WTC11 (cell line): ENCODE data around the gene HNRNPLL. TPM values are rescaled to one million over a fixed set of nuclear protein-coding genes. Genes with fewer than 3 reads are reported as not detected.

ENCODE experiments used
- ATAC-seq: fragments of 200-7000 bp; cut with Tn5 transposase; 2 replicates; pipeline ENCODE4 v1.10.0; 2021; ENCODE audit warnings: mild to moderate bottlenecking, moderate library complexity
- CTCF ChIA-PET: fragments of 300-600 bp; sonication (Branson Sonifier 250); formaldehyde crosslinking; loops from one replicate; lab custom pipeline; 2021; ENCODE audit warnings: antibody characterized with exemption; lab: Charles Lee
- POLR2A ChIA-PET: fragments of 350-600 bp; sonication (Branson Sonifier 250); formaldehyde crosslinking; loops from one replicate; lab custom pipeline; 2021; ENCODE audit warnings: antibody characterized with exemption; lab: Charles Lee
- DNase-seq: peaks from one replicate; pipeline ENCODE4 v3.0.0; 2021; ENCODE audit warnings: low spot score
- H3K27ac Mint-ChIP-seq: 2 replicates; pipeline ENCODE4 v1.8.0; 2021; ENCODE audit warnings: mixed read lengths
- H3K27me3 Mint-ChIP-seq: 2 replicates; pipeline ENCODE4 v1.8.0; 2021; ENCODE audit warnings: low read depth, mild to moderate bottlenecking, moderate library complexity, mixed read lengths
- H3K36me3 Mint-ChIP-seq: 2 replicates; pipeline ENCODE4 v1.8.0; 2021; ENCODE audit warnings: mixed read lengths
- H3K4me1 Mint-ChIP-seq: 2 replicates; pipeline ENCODE4 v1.8.0; 2022; ENCODE audit warnings: mixed read lengths
- H3K4me3 Mint-ChIP-seq: 2 replicates; pipeline ENCODE4 v1.8.0; 2021; ENCODE audit warnings: mild to moderate bottlenecking, moderate library complexity, mixed read lengths
- H3K9me3 Mint-ChIP-seq: 2 replicates; pipeline ENCODE4 v1.8.0; 2021; ENCODE audit warnings: mixed read lengths
- ATF1 ChIP-seq: sonication (generic); formaldehyde crosslinking; IDR thresholded peaks from 2 replicates; pipeline ENCODE4 v1.8.1; 2023; ENCODE audit warnings: mild to moderate bottlenecking, moderate library complexity, missing genetic modification reagents
- CBFB ChIP-seq: sonication (generic); formaldehyde crosslinking; IDR thresholded peaks from 2 replicates; pipeline ENCODE4 v1.8.1; 2022; ENCODE audit warnings: mild to moderate bottlenecking, low read depth, missing genetic modification reagents
- EMX1 ChIP-seq: fragments of 250-450 bp; sonication (Bioruptor Pico); IDR thresholded peaks from 2 replicates; pipeline ENCODE4 v1.8.0; 2021; ENCODE audit warnings: mild to moderate bottlenecking
- GRHL2 ChIP-seq: fragments of 250-450 bp; sonication (Bioruptor Pico); IDR thresholded peaks from 2 replicates; pipeline ENCODE4 v1.8.0; 2022; ENCODE audit warnings: mild to moderate bottlenecking, moderate library complexity; ENCODE audit not compliant: insufficient replicate concordance, severe bottlenecking
- GTF2I ChIP-seq: fragments of 250-450 bp; sonication (Bioruptor Pico); conservative IDR thresholded peaks from 2 replicates; pipeline ENCODE4 v1.4.0; 2021; ENCODE audit warnings: mild to moderate bottlenecking
- IRF2 ChIP-seq: sonication (generic); formaldehyde crosslinking; IDR thresholded peaks from 2 replicates; pipeline ENCODE4 v1.8.0; 2022; ENCODE audit warnings: low read depth, missing genetic modification reagents, borderline replicate concordance
- JAZF1 ChIP-seq: fragments of 250-450 bp; sonication (Bioruptor Pico); IDR thresholded peaks from 2 replicates; pipeline ENCODE4 v1.9.0; 2021; ENCODE audit warnings: moderate library complexity, mild to moderate bottlenecking, inconsistent platforms
- JUN ChIP-seq: sonication (generic); formaldehyde crosslinking; IDR thresholded peaks from 2 replicates; pipeline ENCODE4 v1.8.0; 2023; ENCODE audit warnings: mild to moderate bottlenecking, missing genetic modification reagents
- MYBL2 ChIP-seq: sonication (generic); formaldehyde crosslinking; IDR thresholded peaks from 2 replicates; pipeline ENCODE4 v1.8.1; 2023; ENCODE audit warnings: mild to moderate bottlenecking, moderate library complexity, missing genetic modification reagents
- NR2C2 ChIP-seq: sonication (generic); formaldehyde crosslinking; IDR thresholded peaks from 2 replicates; pipeline ENCODE4 v1.8.0; 2022; ENCODE audit warnings: mild to moderate bottlenecking, missing genetic modification reagents
- NR3C1 ChIP-seq: sonication (generic); formaldehyde crosslinking; conservative IDR thresholded peaks from 2 replicates; pipeline ENCODE4 v1.8.1; 2023; ENCODE audit warnings: low read depth, mild to moderate bottlenecking, missing genetic modification reagents
- SMAD3 ChIP-seq: sonication (generic); formaldehyde crosslinking; IDR thresholded peaks from 2 replicates; pipeline ENCODE4 v1.8.0; 2022; ENCODE audit warnings: missing genetic modification reagents, mild to moderate bottlenecking, borderline replicate concordance
- TP53 ChIP-seq: sonication (generic); formaldehyde crosslinking; IDR thresholded peaks from 2 replicates; pipeline ENCODE4 v1.8.1; 2023; ENCODE audit warnings: mild to moderate bottlenecking, missing genetic modification reagents
- ZBTB21 ChIP-seq: sonication (generic); formaldehyde crosslinking; IDR thresholded peaks from 2 replicates; pipeline ENCODE4 v1.8.1; 2023; ENCODE audit warnings: mild to moderate bottlenecking, missing genetic modification reagents, borderline replicate concordance
- ZNF121 ChIP-seq: sonication (generic); formaldehyde crosslinking; IDR thresholded peaks from 2 replicates; pipeline ENCODE4 v1.8.0; 2023; ENCODE audit warnings: missing genetic modification reagents
- ZNF232 ChIP-seq: sonication (generic); formaldehyde crosslinking; IDR thresholded peaks from 2 replicates; pipeline ENCODE4 v1.8.0; 2022; ENCODE audit warnings: mild to moderate bottlenecking, missing genetic modification reagents
- ZNF396 ChIP-seq: fragments of 250-450 bp; sonication (Bioruptor Pico); IDR thresholded peaks from 2 replicates; pipeline ENCODE4 v1.8.0; 2021; ENCODE audit warnings: mild to moderate bottlenecking, moderate library complexity, borderline replicate concordance
- ZNF416 ChIP-seq: fragments of 250-450 bp; sonication (Bioruptor Pico); IDR thresholded peaks from 2 replicates; pipeline ENCODE4 v1.9.0; 2021; ENCODE audit warnings: mild to moderate bottlenecking, inconsistent platforms
- ZNF671 ChIP-seq: fragments of 250-450 bp; sonication (Bioruptor Pico); IDR thresholded peaks from 2 replicates; pipeline ENCODE4 v1.8.0; 2021; ENCODE audit warnings: mild to moderate bottlenecking
- total RNA-seq: library from RNA; stranded (reverse); gene quantifications from 3 replicates; pipeline ENCODE4 v1.2.3, GENCODE V29; 2021
- TF ChIP-seq, protein P1 (sequence below): sonication (generic); formaldehyde crosslinking; IDR thresholded peaks from 2 replicates; pipeline ENCODE4 v1.8.1; 2023; ENCODE audit warnings: mild to moderate bottlenecking, missing genetic modification reagents, borderline replicate concordance
- TF ChIP-seq, protein P2 (sequence below): sonication (generic); formaldehyde crosslinking; IDR thresholded peaks from 2 replicates; pipeline ENCODE4 v1.8.0; 2022; ENCODE audit warnings: missing genetic modification reagents
- TF ChIP-seq, protein P3 (sequence below): fragments of 250-450 bp; sonication (Bioruptor Pico); conservative IDR thresholded peaks from 2 replicates; pipeline ENCODE4 v1.9.0; 2021; ENCODE audit warnings: mild to moderate bottlenecking
- TF ChIP-seq, protein P4 (sequence below): sonication (generic); formaldehyde crosslinking; IDR thresholded peaks from 2 replicates; pipeline ENCODE4 v1.8.0; 2022; ENCODE audit warnings: mild to moderate bottlenecking, missing genetic modification reagents
- TF ChIP-seq, protein P5 (sequence below): sonication (generic); formaldehyde crosslinking; IDR thresholded peaks from 2 replicates; pipeline ENCODE4 v1.8.1; 2022; ENCODE audit warnings: missing genetic modification reagents, borderline replicate concordance

HNRNPLL gene
- total RNA-seq, 1 experiment from 2014 or later: 65.3 TPM

DNA sequence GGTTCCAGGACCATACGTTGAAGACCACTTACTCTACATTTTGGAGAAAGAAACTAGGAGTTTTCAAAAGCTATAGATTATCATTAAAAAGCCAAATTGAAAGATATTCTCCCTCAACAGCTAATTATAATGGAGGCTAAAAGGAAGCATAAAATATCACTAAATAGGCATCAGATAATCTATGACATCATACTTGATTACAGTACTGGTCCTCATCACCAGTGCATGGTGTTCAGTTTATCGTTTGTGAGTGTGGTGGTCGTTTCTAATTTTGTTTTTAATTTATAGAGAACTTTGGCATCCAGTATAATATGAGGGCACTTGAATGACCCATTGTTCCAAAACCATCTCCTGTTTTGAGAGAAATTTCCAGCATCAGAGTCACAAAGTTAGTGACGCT is 80.9 kb downstream of the HNRNPLL start:
- TF ChIP-seq, protein P1, sequence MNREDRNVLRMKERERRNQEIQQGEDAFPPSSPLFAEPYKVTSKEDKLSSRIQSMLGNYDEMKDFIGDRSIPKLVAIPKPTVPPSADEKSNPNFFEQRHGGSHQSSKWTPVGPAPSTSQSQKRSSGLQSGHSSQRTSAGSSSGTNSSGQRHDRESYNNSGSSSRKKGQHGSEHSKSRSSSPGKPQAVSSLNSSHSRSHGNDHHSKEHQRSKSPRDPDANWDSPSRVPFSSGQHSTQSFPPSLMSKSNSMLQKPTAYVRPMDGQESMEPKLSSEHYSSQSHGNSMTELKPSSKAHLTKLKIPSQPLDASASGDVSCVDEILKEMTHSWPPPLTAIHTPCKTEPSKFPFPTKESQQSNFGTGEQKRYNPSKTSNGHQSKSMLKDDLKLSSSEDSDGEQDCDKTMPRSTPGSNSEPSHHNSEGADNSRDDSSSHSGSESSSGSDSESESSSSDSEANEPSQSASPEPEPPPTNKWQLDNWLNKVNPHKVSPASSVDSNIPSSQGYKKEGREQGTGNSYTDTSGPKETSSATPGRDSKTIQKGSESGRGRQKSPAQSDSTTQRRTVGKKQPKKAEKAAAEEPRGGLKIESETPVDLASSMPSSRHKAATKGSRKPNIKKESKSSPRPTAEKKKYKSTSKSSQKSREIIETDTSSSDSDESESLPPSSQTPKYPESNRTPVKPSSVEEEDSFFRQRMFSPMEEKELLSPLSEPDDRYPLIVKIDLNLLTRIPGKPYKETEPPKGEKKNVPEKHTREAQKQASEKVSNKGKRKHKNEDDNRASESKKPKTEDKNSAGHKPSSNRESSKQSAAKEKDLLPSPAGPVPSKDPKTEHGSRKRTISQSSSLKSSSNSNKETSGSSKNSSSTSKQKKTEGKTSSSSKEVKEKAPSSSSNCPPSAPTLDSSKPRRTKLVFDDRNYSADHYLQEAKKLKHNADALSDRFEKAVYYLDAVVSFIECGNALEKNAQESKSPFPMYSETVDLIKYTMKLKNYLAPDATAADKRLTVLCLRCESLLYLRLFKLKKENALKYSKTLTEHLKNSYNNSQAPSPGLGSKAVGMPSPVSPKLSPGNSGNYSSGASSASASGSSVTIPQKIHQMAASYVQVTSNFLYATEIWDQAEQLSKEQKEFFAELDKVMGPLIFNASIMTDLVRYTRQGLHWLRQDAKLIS (CRISPR knock-in tag): no peak
- no peak for TF ChIP-seq ZBTB21 (CRISPR knock-in tag)
- no peak for TF ChIP-seq JAZF1
- TF ChIP-seq EMX1 (CRISPR knock-in tag): no peak
- no peak for TF ChIP-seq ZNF121
- no peak for TF ChIP-seq NR2C2 (CRISPR knock-in tag)
- TF ChIP-seq, protein P2, sequence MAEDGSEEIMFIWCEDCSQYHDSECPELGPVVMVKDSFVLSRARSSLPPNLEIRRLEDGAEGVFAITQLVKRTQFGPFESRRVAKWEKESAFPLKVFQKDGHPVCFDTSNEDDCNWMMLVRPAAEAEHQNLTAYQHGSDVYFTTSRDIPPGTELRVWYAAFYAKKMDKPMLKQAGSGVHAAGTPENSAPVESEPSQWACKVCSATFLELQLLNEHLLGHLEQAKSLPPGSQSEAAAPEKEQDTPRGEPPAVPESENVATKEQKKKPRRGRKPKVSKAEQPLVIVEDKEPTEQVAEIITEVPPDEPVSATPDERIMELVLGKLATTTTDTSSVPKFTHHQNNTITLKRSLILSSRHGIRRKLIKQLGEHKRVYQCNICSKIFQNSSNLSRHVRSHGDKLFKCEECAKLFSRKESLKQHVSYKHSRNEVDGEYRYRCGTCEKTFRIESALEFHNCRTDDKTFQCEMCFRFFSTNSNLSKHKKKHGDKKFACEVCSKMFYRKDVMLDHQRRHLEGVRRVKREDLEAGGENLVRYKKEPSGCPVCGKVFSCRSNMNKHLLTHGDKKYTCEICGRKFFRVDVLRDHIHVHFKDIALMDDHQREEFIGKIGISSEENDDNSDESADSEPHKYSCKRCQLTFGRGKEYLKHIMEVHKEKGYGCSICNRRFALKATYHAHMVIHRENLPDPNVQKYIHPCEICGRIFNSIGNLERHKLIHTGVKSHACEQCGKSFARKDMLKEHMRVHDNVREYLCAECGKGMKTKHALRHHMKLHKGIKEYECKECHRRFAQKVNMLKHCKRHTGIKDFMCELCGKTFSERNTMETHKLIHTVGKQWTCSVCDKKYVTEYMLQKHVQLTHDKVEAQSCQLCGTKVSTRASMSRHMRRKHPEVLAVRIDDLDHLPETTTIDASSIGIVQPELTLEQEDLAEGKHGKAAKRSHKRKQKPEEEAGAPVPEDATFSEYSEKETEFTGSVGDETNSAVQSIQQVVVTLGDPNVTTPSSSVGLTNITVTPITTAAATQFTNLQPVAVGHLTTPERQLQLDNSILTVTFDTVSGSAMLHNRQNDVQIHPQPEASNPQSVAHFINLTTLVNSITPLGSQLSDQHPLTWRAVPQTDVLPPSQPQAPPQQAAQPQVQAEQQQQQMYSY (CRISPR knock-in tag): no peak
- no peak for TF ChIP-seq SMAD3 (CRISPR knock-in tag)
- TF ChIP-seq JUN (CRISPR knock-in tag): no peak
- TF ChIP-seq, all 79 proteins: peak for 0
- Mint-ChIP-seq H3K4me1 (peaks cover 24% of the 10 kb centered on the region), H3K9me3 (no peaks in the 10 kb centered on the region), H3K36me3 (no peaks in the 10 kb centered on the region), H3K27me3 (peaks cover 7% of the 10 kb centered on the region), H3K27ac (no peak overlapping the region), H3K4me3 (no peak overlapping the region)
- CTCF ChIA-PET: interaction anchor here (0.6 to 6.1 kb wide), 5 partner anchors 13 to 445 kb away, joined by 3 to 24 read pairs (median 4); no protein-coding TSS in a partner anchor
- ATAC-seq: no peak
- POLR2A ChIA-PET: no interaction called here
- no peak for DNase-seq

DNA sequence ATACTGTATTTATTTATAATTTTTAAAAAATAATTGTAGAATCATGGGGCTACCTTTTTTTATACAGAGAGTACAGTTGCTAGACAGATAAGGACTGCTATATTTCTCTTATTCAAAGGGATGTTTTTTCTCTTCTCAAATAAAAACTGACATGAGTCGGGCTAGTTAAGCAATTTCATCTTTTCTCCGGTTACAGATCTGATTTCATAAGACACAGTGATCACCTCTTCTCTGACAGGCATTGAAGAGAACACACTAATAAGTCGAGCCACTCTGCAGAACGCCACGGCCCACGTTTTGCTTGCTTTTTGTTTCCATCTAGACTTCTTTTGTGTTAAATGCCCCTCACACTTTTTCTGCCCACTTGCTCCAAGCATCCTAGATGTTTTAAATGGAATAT is 85.4 kb downstream of the HNRNPLL start:
- H3K27me3 Mint-ChIP-seq: no peaks in the 10 kb centered on the region
- H3K4me1 Mint-ChIP-seq: peaks cover 15% of the 10 kb centered on the region
- DNase-seq (no peak), ATAC-seq (no peak)
- H3K9me3 Mint-ChIP-seq: peaks cover 7% of the 10 kb centered on the region
- no peaks in the 10 kb centered on the region for H3K36me3 Mint-ChIP-seq
- CTCF ChIA-PET: no interaction called here
- H3K27ac Mint-ChIP-seq: no peak overlapping the region
- POLR2A ChIA-PET: no interaction called here
- TF ChIP-seq ZNF396 (CRISPR knock-in tag): no peak
- TF ChIP-seq, protein P3, sequence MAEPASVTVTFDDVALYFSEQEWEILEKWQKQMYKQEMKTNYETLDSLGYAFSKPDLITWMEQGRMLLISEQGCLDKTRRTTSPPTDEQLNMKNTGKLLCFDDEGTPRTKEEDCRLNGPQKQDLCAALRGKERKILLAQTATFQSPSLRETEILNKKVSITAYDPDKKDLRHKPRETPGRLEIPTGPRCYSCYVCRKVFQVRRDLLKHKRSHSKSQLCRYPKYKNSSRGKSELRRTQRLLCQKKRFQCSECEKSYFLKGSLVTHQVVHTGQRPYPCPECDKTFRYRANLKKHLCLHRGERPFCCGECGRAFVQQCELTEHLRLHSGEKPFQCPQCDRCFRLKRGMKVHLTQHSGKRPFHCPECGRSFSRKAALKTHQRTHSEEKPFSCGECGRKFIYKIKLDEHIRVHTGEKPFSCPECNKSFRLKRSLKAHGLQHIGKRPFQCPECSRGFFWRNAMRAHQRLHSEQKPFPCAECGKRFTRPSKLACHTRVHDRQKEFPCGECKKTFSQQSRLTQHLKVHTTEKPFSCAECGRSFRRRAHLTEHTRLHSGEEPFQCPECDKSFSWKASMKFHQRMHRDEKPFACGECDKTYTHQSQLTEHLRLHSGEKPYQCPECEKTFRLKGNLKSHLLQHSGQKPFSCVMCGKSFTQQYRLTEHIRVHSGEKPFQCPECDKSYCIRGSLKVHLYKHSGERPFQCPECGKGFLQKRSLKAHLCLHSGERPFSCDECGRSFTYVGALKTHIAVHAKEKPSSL (CRISPR knock-in tag): no peak
- no peak for TF ChIP-seq MYBL2 (CRISPR knock-in tag)
- no peak for TF ChIP-seq ZBTB21 (CRISPR knock-in tag)
- TF ChIP-seq, protein P4, sequence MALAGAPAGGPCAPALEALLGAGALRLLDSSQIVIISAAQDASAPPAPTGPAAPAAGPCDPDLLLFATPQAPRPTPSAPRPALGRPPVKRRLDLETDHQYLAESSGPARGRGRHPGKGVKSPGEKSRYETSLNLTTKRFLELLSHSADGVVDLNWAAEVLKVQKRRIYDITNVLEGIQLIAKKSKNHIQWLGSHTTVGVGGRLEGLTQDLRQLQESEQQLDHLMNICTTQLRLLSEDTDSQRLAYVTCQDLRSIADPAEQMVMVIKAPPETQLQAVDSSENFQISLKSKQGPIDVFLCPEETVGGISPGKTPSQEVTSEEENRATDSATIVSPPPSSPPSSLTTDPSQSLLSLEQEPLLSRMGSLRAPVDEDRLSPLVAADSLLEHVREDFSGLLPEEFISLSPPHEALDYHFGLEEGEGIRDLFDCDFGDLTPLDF (CRISPR knock-in tag): no peak
- no peak for TF ChIP-seq GTF2I (CRISPR knock-in tag)
- TF ChIP-seq ZNF416 (CRISPR knock-in tag): no peak
- TF ChIP-seq, protein P5, sequence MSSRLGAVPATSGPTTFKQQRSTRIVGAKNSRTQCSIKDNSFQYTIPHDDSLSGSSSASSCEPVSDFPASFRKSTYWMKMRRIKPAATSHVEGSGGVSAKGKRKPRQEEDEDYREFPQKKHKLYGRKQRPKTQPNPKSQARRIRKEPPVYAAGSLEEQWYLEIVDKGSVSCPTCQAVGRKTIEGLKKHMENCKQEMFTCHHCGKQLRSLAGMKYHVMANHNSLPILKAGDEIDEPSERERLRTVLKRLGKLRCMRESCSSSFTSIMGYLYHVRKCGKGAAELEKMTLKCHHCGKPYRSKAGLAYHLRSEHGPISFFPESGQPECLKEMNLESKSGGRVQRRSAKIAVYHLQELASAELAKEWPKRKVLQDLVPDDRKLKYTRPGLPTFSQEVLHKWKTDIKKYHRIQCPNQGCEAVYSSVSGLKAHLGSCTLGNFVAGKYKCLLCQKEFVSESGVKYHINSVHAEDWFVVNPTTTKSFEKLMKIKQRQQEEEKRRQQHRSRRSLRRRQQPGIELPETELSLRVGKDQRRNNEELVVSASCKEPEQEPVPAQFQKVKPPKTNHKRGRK (CRISPR knock-in tag): no peak
- no peak for TF ChIP-seq ATF1 (CRISPR knock-in tag)
- TF ChIP-seq IRF2 (CRISPR knock-in tag): no peak
- no peak for TF ChIP-seq GRHL2
- TF ChIP-seq ZNF232 (CRISPR knock-in tag): no peak
- no peak for TF ChIP-seq TP53 (CRISPR knock-in tag)
- no peak for TF ChIP-seq ZNF671 (CRISPR knock-in tag)
- no peak for TF ChIP-seq NR3C1 (CRISPR knock-in tag)
- no peak for TF ChIP-seq CBFB (CRISPR knock-in tag)
- TF ChIP-seq, all 79 proteins: peak for 0
- H3K4me3 Mint-ChIP-seq: no peak overlapping the region
